Suprapubic skin (tissue), 4 donors: ENCODE measurements around the gene EPS8. TPM values are rescaled to one million over a fixed set of nuclear protein-coding genes. Genes with fewer than 3 reads are reported as not detected.
"Not testable (repeated sequence)": the region's sequence is repeated elsewhere in the genome, so short reads cannot be mapped to it uniquely, and the experiment has no call there.

Source experiments
- DNase-seq, 2 donors: peaks; one replicate each; pipeline ENCODE4 v3.0.0-alpha.2; 2019; ENCODE audit warnings: low spot score in 2 of 2
- H3K27ac ChIP-seq: fragments of 200-600 bp; sonication (generic); one replicate; pipeline ENCODE4 v1.5.1; 2019
- H3K27me3 ChIP-seq: fragments of 200-600 bp; sonication (generic); one replicate; pipeline ENCODE4 v1.5.1; 2019
- H3K36me3 ChIP-seq: fragments of 200-600 bp; sonication (generic); one replicate; pipeline ENCODE4 v1.5.1; 2019
- H3K4me1 ChIP-seq: fragments of 200-600 bp; sonication (generic); one replicate; pipeline ENCODE4 v1.5.1; 2019
- H3K4me3 ChIP-seq: fragments of 200-600 bp; sonication (generic); one replicate; pipeline ENCODE4 v1.5.1; 2019; ENCODE audit warnings: mild to moderate bottlenecking
- H3K9me3 ChIP-seq: fragments of 200-600 bp; sonication (generic); one replicate; pipeline ENCODE4 v1.5.1; 2019
- CTCF ChIP-seq, 2 donors: fragments of 200-600 bp in 1 of 2; fragments of 450-650 bp in 1 of 2; sonication (generic) in 1 of 2; IDR thresholded peaks; one replicate each; pipeline ENCODE4 v1.5.1; 2016 to 2019; ENCODE audit warnings: antibody characterized with exemption in 2 of 2, mild to moderate bottlenecking in 1 of 2, moderate library complexity in 1 of 2
- EP300 ChIP-seq: sonication (generic); formaldehyde crosslinking; IDR thresholded peaks from one replicate; pipeline ENCODE4 v1.6.1; 2017; ENCODE audit warnings: antibody characterized with exemption
- POLR2A ChIP-seq, 2 donors: fragments of 450-650 bp; IDR thresholded peaks; one replicate each; pipeline ENCODE4 v1.6.1; 2017; ENCODE audit warnings: antibody characterized with exemption in 2 of 2, mild to moderate bottlenecking in 2 of 2, moderate library complexity in 2 of 2
- POLR2AphosphoS5 ChIP-seq, 3 donors: sonication (generic); formaldehyde crosslinking; IDR thresholded peaks; one replicate each; pipeline ENCODE4 v1.6.1; 2017; ENCODE audit warnings: antibody characterized with exemption in 3 of 3
- WGBS: methylation state at CpG from one replicate; pipeline ENCODE4 v1.1.5; 2018; 5-methylcytosine and 5-hydroxymethylcytosine counted together
- total RNA-seq, 4 donors: library from RNA; depleted of rRNA; stranded (reverse); fragments of >200 nt; gene quantifications; one replicate each; pipeline ENCODE4 v1.1.0, GENCODE V29; 2016

The EPS8 gene
- total RNA-seq, 4 donors from 2014 or later: 15.7 to 38.8 (median 27.3) TPM

DNA sequence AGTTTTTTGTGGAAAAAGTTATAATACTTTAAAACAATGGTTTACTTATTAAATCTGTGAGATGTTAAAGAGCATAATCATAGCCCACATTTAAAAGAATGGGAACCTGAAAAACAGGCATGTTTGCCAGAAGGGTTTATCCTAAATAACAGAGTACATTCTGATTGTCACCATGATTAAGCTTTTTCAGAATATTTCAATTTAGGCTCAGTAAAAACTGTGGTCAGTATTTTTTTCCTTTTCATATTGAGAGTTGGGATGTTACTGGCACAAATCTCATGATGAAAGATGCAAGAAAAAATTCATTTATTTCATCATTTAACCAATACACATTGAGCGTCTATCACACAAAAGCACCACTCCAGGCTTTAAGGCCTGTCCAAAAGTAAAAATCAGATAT, 18.6 kb downstream of the EPS8 start:
- no peak for TF ChIP-seq POLR2A (IDR thresholded peaks at IDR 0.05)
- no peak for TF ChIP-seq POLR2AphosphoS5 (IDR thresholded peaks at IDR 0.05)
- TF ChIP-seq EP300: no peak
- no peak for TF ChIP-seq CTCF (IDR thresholded peaks at IDR 0.05)
- WGBS: 68% methylated on average over 1 of the region's 1 CpG
- no peak overlapping the region for H3K4me3 ChIP-seq
- no peak for DNase-seq
- H3K27ac ChIP-seq: no peak overlapping the region
- H3K27me3 ChIP-seq: no peaks in the 10 kb centered on the region
- H3K4me1 ChIP-seq: peaks cover 22% of the 10 kb centered on the region
- H3K36me3 ChIP-seq: no peaks in the 10 kb centered on the region
- H3K9me3 ChIP-seq: no peaks in the 10 kb centered on the region

- no peak for TF ChIP-seq EP300
- no peak for TF ChIP-seq POLR2A (IDR thresholded peaks at IDR 0.05)
- TF ChIP-seq POLR2AphosphoS5 (IDR thresholded peaks at IDR 0.05): no peak
- no peak for TF ChIP-seq CTCF (IDR thresholded peaks at IDR 0.05)
- no peak overlapping the region for H3K27ac ChIP-seq
- WGBS: 81% methylated on average over 3 of the region's 3 CpGs
- no peak overlapping the region for H3K4me3 ChIP-seq
- no peaks in the 10 kb centered on the region for H3K27me3 ChIP-seq
- H3K9me3 ChIP-seq: no peaks in the 10 kb centered on the region
- no peaks in the 10 kb centered on the region for H3K36me3 ChIP-seq
- DNase-seq: no peak
- H3K4me1 ChIP-seq: peaks cover 22% of the 10 kb centered on the region
Observed at GRCh38 chr12:15770021-15770420, 19.2 kb downstream of the EPS8 start.

DNA sequence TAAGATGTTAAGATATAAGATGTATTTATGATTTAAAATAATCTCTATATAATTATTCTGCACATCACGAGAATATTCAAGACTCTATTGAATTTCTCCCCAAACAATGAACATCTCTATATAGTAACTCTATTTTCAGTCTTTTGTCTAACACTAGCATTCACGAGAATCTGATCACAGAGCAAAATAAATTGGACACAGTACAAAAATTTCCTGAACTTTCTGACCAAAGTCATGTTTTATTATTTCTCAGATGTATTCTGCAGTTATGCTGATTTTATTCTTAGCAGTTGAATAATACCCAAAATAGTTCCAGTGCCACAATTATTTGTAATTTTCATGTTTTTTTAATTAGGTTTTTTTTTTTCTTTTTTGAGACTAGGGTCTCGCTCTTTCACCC, 19.6 kb downstream of the EPS8 start:
- H3K36me3 ChIP-seq: no peaks in the 10 kb centered on the region
- H3K9me3 ChIP-seq: no peaks in the 10 kb centered on the region
- no peaks in the 10 kb centered on the region for H3K27me3 ChIP-seq
- no peak for DNase-seq
- no peak overlapping the region for H3K27ac ChIP-seq
- WGBS: 66% methylated on average over 3 of the region's 3 CpGs
- H3K4me1 ChIP-seq: peaks cover 22% of the 10 kb centered on the region
- no peak overlapping the region for H3K4me3 ChIP-seq
- no peak for TF ChIP-seq POLR2AphosphoS5 (IDR thresholded peaks at IDR 0.05)

DNA sequence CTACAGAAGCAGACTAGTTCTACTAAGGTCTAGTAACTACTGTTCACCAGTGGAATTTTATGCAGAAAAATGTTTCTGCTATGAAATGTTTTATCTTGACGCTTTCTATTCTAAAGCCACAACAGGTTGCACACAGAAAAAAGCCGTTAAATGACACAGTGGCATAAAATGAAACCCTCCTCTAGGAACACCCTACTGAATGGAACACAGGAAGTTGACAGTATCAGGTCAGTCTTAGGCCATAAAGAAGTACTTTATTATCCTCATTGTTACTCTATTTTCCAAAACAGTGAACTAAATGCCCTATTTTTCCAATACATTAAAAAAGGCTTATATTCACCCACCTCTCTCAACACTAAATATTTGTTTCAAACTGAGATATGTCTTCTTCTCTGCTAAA, 21.9 kb downstream of the EPS8 start:
- H3K9me3 ChIP-seq: no peaks in the 10 kb centered on the region

DNA sequence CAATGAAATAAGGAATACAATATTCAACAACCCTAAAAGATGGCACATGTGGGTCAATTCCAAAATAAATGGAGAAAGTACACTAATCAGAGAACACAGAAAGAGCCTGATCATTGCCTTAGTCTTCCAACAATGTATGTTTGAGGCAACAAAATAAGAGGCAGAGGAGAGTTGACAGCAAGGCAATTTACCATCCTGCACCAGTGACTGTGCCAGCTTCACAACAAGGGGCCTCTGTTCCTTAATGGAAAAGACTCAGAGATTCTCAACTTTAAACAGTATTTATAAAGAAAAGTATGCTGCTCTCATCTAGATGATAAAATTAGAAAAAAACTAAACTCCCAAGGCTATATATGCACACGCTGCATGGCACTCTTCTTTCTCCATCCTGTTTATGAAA, 25.9 kb downstream of the EPS8 start:
- TF ChIP-seq POLR2AphosphoS5 (IDR thresholded peaks at IDR 0.05): no peak
- no peak for TF ChIP-seq CTCF (IDR thresholded peaks at IDR 0.05)
- no peak for TF ChIP-seq POLR2A (IDR thresholded peaks at IDR 0.05)
- Histone ChIP-seq H3K27ac (no peak overlapping the region), H3K36me3 (no peaks in the 10 kb centered on the region), H3K27me3 (no peaks in the 10 kb centered on the region), H3K4me1 (peaks cover 3% of the 10 kb centered on the region), H3K4me3 (no peak overlapping the region), H3K9me3 (no peaks in the 10 kb centered on the region)
- WGBS: 77% methylated on average over 1 of the region's 1 CpG
- DNase-seq: no peak

More for the DNA sequence above, 21.9 kb downstream of the EPS8 start:
- H3K27ac ChIP-seq: no peak overlapping the region
- H3K4me1 ChIP-seq: peaks cover 22% of the 10 kb centered on the region
- H3K27me3 ChIP-seq: no peaks in the 10 kb centered on the region
- WGBS: 84% methylated on average over 2 of the region's 2 CpGs
- TF ChIP-seq CTCF (IDR thresholded peaks at IDR 0.05): no peak
- no peak for TF ChIP-seq EP300
- no peak for TF ChIP-seq POLR2A (IDR thresholded peaks at IDR 0.05)
- no peak for TF ChIP-seq POLR2AphosphoS5 (IDR thresholded peaks at IDR 0.05)
- H3K4me3 ChIP-seq: no peak overlapping the region
- no peaks in the 10 kb centered on the region for H3K36me3 ChIP-seq
- no peak for DNase-seq

DNA sequence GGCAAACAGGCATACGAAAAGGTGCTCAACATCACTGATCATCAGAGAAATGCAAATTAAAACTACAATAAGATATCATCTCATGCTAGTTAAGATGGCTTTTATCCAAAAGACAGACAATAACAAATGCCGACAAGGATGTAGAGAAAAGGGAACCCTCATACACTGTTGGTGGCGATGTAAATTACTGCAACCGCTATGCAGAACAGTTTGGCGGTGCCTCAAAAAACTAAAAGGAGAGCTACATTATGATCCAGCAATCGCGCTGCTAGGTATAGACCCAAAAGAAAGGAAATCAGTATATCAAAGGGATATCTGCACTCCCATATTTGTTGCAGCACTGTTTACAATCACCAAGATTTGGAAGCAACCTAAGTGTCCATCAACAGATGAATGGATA, 27.0 kb downstream of the EPS8 start:
- H3K4me1 ChIP-seq, H3K4me3 ChIP-seq, H3K9me3 ChIP-seq, DNase-seq, H3K27ac ChIP-seq, H3K27me3 ChIP-seq, H3K36me3 ChIP-seq: not testable (repeated sequence)
- WGBS: 93% methylated on average over 7 of the region's 7 CpGs
